ENCODE results near the gene AASS.

AASS gene

DNA sequence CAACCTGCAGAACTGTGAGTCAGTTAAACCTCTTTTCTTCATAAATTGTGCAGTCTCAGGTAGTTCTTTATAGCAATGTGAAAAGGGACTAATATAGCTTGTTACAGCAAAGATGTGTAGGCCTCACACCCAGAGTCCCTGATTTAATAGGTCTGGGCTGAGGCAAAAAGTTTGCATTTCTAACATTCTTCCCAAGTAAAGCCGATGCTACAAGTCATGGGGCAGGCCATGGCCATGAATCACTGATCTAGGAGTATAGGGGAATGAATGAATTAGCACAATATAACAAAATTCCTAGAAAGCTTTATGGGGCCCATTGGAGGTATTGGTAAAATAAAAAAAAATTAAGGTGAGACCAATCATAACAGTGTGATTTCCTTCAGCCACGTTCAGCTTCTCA lies 11.5 kb upstream of the AASS start:
- TF ChIP-seq, protein P1, sequence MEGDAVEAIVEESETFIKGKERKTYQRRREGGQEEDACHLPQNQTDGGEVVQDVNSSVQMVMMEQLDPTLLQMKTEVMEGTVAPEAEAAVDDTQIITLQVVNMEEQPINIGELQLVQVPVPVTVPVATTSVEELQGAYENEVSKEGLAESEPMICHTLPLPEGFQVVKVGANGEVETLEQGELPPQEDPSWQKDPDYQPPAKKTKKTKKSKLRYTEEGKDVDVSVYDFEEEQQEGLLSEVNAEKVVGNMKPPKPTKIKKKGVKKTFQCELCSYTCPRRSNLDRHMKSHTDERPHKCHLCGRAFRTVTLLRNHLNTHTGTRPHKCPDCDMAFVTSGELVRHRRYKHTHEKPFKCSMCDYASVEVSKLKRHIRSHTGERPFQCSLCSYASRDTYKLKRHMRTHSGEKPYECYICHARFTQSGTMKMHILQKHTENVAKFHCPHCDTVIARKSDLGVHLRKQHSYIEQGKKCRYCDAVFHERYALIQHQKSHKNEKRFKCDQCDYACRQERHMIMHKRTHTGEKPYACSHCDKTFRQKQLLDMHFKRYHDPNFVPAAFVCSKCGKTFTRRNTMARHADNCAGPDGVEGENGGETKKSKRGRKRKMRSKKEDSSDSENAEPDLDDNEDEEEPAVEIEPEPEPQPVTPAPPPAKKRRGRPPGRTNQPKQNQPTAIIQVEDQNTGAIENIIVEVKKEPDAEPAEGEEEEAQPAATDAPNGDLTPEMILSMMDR (IDR thresholded peaks at IDR 0.05), result no peak

DNA sequence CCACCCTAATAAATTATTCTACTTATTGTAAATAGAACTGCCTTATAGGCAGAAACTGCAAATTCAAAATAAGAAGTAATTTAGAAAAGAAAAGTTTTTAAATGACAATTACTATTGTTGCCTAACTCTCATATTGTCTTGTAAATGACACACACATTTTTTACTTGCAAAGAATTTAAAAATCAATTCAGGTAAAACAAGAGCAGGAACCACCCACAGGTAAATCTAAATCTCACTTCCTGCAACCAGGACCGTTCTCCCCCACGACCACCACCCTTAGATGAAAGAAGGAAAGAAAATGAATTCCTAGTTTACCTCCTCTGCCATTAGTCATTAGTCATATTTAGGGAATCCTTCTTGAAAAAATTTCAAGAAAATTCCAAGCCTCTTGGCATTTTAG lies 4.8 kb upstream of the AASS start:
- TF ChIP-seq, protein P1 (IDR thresholded peaks at IDR 0.05), result no peak

DNA sequence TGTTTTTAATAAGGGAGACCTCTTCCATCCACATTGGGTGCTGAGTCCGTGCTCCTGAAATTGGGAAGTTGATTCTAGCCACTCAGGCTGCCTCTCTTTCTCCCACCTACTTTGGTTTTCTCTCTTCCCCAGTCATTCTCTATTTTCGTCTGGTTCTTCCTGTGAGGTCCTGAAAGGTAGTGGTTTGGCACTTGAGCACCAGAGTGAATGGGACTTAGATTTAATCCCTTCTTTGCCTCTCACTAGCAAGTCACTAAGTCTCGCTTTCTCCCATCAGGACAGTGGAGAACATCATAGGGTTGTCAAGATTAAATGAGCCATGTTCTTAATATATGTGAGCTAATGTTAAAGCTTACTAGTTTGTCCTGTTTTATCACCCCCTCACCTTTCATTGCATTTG lies 4.0 kb upstream of the AASS start:
- TF ChIP-seq, protein P1 (IDR thresholded peaks at IDR 0.05), result no peak

DNA sequence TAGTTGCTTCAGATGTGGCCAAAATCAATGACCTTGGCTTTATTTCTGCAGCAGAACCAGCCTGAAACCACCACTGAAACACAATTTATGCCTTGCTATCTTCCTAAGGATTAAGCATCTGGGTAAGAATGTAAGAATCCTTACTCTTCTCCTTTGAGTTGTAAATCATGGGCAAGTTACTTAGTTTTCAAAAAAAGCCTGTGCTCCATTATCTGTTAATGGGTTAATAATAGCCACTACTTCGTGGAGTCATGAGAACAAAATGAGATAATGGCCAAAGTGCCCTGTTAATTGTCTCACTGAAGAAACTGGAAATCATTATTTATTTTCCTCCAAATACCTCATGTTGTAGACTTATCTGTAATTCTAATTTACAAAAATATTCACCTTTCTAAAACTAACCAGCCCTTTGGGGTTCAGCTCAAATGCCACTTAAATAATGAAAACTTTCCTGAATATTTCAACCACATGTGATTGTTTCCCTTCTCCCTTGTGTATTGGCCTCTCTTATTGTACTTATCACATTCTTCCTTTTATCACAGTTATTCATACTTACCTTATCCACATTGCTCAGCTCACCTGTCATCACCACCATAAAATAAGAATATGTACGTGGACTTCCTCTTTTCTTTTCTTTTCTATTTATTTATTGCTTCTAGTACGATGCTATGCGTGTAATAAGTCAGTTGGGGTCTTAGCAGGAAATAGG lies 2.0 kb upstream of the AASS start:
- TF ChIP-seq, protein P1 (IDR thresholded peaks at IDR 0.05), result no peak

DNA sequence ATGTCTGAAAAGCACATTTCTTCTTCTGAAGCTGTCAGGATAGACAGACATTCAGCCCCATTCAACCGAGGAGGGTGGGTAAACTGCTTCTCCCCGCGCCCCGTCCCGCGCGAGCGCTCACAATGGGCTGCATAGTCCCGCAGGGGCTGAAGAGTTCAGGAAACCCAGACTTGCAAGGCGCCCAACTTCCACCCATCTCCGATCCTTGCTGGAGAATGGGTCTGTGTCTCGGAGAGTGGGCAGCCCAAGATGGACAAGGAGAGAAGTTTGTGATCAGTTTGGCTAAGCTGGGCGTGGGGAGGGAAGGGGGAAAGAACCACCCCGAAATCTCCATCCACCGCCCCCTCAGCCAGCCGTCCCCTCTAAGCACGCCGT lies 686 bp downstream of the AASS start:
- TF ChIP-seq, protein P1 (IDR thresholded peaks at IDR 0.05), result no peak

DNA sequence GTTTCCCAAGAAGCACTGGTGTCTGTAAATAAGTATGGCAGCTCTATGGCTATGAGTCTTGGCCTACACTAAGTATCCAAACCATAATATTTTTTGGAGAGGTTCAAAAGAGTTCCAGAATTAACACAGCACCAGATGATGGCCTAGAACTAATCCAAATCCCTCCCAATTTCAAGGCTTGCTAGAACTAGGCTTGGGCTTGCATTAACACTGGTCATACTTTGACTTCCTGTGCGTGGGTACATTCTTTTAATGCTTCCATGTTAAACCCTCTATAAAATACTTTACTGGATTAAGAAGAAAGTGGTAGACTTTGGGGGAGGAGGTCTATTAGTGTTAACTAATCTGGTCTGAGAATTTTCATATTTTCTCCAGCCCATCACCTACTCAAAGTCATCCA lies 3.1 kb downstream of the AASS start:
- TF ChIP-seq, protein P1 (IDR thresholded peaks at IDR 0.05), result no peak

DNA sequence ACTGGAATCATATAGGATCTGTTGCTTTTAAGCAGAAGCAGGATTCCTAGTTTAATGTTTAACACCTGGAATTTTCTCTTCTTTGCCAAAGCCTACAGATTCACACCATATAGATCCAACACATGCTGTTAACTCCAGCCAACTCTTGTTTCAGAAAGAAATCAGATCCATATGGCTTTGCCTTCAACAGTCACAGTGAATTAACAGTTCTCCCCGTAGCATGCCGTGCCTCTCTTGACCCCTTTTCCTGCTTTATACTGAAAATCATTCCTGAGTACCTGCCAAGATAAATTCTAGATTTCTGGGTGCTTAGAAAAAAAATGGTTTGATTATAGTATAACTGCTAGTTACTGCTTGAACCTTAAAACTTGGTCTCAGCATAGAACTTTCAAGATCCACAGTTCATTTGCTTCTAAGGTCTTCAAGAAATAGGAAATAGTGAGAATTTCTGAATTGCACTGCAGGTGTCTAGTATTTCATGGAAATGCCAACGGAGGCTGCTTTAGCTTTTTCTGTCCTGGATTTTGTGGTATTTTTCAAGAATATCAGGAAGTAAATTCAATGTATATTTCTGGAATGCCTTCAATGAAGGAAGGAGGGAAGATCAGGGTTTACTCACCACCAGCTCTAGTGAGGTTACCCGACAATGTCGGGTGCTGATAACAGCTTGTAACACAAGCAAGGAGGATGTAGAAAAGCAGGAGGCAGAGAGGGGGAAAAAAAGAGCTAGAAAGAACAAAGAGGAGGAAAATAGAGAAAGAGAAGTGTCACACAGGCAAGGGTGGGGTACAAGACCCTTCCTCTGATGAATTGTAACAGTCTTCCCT lies 6.6 kb downstream of the AASS start:
- TF ChIP-seq, protein P1 (IDR thresholded peaks at IDR 0.05), result no peak

Measured in LNCAP (cell line).